Measurements from ENCODE around the gene EMILIN2.
A peak's percentile ranks its signal among the peaks of the same experiment; 100 is the strongest.
"Not testable (repeated sequence)": the region's sequence is repeated elsewhere in the genome, so short reads cannot be mapped to it uniquely, and the experiment has no call there.

The EMILIN2 gene

DNA sequence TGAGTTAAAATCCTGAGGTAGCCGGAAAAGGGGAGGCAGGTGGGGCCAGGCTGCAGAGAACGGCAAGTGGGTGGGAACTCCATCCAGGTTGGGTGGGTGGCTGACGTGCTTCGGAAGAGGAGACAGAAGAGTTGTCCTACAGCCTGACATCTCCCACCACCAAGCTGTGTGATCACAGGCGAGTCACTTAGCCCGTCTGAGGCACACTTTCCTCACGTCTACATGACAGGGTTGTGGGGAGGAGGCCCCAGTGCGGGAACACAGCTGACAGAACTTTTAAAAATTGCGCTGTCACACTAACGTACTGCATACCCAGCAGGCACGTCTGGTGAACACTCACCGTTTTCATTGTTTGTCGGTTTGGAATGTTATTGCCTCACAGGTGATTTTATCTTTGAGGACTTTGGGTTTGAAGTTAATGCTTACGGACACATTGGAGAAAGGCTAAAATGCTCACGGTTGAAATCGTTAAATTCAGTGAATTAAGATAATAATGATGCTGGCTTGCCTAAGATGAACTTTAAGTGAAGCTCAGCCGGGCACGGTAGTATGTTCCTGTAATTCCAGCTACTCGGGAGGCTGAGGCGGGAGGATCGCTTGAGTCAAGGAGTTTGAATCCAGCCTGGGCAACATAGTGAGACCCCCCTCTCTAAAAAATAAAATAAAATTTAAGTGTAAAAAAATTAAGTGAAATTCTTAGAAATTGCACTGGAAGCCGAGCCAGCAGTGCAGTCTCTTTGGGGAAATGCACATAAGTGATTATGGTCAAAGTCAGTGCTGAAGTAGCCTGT lies 8.9 kb downstream of the EMILIN2 start:
- H3K4me2 ChIP-seq (ENCODE audit: low read length): peak overlapping the region; percentile 24
- no peak overlapping the region for H2AFZ ChIP-seq
- H3K27ac ChIP-seq: peak overlapping the region; percentile 99
- H3K4me3 ChIP-seq (ENCODE audit: low read depth, low read length): peak overlapping the region; percentile 44
- H3K4me1 ChIP-seq: peaks cover 66% of the 10 kb centered on the region
- H3K79me2 ChIP-seq: peaks cover 71% of the 10 kb centered on the region
- H3K36me3 ChIP-seq (ENCODE audit: control insufficient read depth, insufficient read depth, low read length): no peaks in the 10 kb centered on the region
- H3K27me3 ChIP-seq (ENCODE audit: control insufficient read depth, insufficient read depth, low read length): no peaks in the 10 kb centered on the region
- peak overlapping the region; percentile 42 for H3K9ac ChIP-seq
- TF ChIP-seq, protein P1, sequence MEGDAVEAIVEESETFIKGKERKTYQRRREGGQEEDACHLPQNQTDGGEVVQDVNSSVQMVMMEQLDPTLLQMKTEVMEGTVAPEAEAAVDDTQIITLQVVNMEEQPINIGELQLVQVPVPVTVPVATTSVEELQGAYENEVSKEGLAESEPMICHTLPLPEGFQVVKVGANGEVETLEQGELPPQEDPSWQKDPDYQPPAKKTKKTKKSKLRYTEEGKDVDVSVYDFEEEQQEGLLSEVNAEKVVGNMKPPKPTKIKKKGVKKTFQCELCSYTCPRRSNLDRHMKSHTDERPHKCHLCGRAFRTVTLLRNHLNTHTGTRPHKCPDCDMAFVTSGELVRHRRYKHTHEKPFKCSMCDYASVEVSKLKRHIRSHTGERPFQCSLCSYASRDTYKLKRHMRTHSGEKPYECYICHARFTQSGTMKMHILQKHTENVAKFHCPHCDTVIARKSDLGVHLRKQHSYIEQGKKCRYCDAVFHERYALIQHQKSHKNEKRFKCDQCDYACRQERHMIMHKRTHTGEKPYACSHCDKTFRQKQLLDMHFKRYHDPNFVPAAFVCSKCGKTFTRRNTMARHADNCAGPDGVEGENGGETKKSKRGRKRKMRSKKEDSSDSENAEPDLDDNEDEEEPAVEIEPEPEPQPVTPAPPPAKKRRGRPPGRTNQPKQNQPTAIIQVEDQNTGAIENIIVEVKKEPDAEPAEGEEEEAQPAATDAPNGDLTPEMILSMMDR (IDR thresholded peaks at IDR 0.05): no peak
- no peaks in the 10 kb centered on the region for H3K9me3 ChIP-seq (ENCODE audit: control insufficient read depth, low read length)

DNA sequence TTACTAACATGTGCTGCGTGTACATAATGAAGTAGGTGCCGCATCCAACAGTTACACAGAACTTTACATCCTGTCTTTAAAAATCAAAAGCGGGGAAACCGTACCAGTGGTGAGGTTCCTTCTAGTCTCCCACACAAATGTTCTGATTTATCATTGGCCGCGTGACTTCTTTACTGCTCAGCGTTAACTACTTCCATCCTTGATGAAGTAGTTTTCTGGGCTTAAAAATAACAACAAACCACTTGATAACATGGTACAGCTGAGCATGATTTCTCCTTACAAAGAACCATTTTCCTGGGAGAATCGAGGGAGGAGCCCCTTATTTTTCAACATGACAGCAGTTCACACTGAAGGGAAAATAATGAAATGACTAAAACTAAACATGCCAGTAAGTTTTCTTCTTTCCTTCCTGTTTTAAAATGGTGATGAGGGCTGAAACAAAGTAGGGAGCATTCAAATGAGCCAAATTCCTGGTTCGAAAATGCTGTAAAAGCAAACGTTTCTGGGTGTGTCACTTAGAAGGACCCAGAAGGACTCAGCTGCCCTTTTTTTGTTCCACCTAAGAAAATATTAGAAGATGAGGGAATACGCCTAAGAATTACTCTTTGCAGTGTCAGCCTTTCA lies 9.9 kb downstream of the EMILIN2 start:
- Histone ChIP-seq H3K4me3 (ENCODE audit: low read depth, low read length) (peak overlapping the region; percentile 44), H3K9me3 (ENCODE audit: control insufficient read depth, low read length) (no peaks in the 10 kb centered on the region), H3K4me2 (ENCODE audit: low read length) (peak overlapping the region; percentile 11), H2AFZ (no peak overlapping the region), H3K9ac (peak overlapping the region; percentile 3), H3K4me1 (peaks cover 61% of the 10 kb centered on the region), H3K79me2 (peaks cover 63% of the 10 kb centered on the region), H3K27ac (peak overlapping the region; percentile 99), H3K27me3 (ENCODE audit: control insufficient read depth, insufficient read depth, low read length) (no peaks in the 10 kb centered on the region), H3K36me3 (ENCODE audit: control insufficient read depth, insufficient read depth, low read length) (no peaks in the 10 kb centered on the region)
- TF ChIP-seq, protein P1 (IDR thresholded peaks at IDR 0.05): no peak

DNA sequence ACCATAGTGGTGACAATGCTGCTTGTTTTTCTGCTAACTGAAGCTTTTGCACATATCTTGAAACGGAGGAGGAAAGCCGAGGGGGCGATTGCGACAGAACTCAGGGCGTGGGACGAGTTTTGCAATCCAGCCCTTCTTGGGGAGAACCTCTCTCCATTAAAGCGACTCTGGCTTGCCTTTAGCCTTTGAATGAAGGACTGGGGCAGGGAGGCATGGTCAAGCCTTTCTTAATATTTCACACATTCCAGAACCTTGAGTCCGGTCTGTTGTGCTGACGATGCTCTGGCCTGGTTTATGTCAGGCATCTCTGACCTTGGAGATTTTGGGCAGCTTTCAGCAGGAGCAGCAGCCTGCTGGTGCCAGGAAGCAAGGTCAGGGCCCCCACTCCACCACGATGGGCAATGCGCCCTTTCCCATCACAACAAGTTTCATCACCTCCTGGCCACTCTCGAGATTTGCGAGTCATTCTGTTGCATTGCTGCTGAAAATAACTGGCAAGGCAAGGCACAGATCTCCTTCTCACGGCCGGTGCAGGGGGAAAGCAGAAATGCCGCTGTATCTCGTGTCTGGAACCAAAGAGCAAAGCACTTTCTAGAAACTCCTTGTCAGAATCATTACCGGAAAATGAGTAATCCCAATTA lies 10.8 kb downstream of the EMILIN2 start:
- Histone ChIP-seq H3K4me3 (ENCODE audit: low read depth, low read length) (peak overlapping the region; percentile 6), H3K4me1 (peaks cover 51% of the 10 kb centered on the region), H3K27ac (peak overlapping the region; percentile 99), H3K9ac (no peak overlapping the region), H3K4me2 (ENCODE audit: low read length) (peak overlapping the region; percentile 11), H3K79me2 (peaks cover 60% of the 10 kb centered on the region), H3K27me3 (ENCODE audit: control insufficient read depth, insufficient read depth, low read length) (no peaks in the 10 kb centered on the region), H3K9me3 (ENCODE audit: control insufficient read depth, low read length) (no peaks in the 10 kb centered on the region), H2AFZ (no peak overlapping the region), H3K36me3 (ENCODE audit: control insufficient read depth, insufficient read depth, low read length) (no peaks in the 10 kb centered on the region)
- TF ChIP-seq, protein P1 (IDR thresholded peaks at IDR 0.05): no peak

DNA sequence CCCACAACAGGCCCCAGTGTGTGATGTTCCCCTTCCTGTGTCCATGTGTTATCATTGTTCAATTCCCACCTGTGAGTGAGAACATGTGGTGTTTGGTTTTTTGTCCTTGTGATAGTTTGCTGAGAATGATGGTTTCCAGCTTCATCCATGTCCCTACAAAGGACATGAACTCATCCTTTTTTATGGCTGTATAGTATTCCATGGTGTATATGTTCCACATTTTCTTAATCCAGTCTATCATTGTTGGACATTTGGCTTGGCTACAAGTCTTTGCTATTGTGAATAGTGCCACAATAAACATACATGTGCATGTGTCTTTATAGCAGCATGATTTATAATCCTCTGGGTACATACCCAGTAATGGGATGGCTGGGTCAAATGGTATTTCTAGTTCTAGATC lies 13.6 kb downstream of the EMILIN2 start:
- H2AFZ ChIP-seq; H3K27ac ChIP-seq; H3K36me3 ChIP-seq (ENCODE audit: control insufficient read depth, insufficient read depth, low read length); H3K4me2 ChIP-seq (ENCODE audit: low read length); H3K9me3 ChIP-seq (ENCODE audit: control insufficient read depth, low read length); H3K27me3 ChIP-seq (ENCODE audit: control insufficient read depth, insufficient read depth, low read length); H3K9ac ChIP-seq; H3K4me3 ChIP-seq (ENCODE audit: low read depth, low read length): not testable (repeated sequence)
- peaks cover 23% of the 10 kb centered on the region for H3K4me1 ChIP-seq
- H3K79me2 ChIP-seq: peaks cover 50% of the 10 kb centered on the region

DNA sequence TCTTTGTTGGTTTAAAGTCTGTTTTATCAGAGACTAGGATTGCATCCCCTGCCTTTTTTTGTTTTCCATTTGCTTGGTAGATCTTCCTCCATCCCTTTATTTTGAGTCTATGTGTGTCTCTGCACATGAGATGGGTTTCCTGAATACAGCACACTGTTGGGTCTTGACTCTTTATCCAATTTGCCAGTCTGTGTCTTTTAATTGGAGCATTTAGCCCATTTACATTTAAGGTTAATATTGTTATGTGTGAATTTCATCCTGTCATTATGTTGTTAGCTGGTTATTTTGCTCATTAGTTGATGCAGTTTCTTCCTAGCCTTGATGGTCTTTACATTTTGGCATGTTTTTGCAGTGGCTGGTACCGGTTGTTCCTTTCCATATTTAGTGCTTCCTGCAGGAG lies 17.2 kb downstream of the EMILIN2 start:
- not testable (repeated sequence) for H3K4me3 ChIP-seq (ENCODE audit: low read depth, low read length); H2AFZ ChIP-seq; H3K27me3 ChIP-seq (ENCODE audit: control insufficient read depth, insufficient read depth, low read length); H3K4me1 ChIP-seq; H3K4me2 ChIP-seq (ENCODE audit: low read length); H3K36me3 ChIP-seq (ENCODE audit: control insufficient read depth, insufficient read depth, low read length); H3K9ac ChIP-seq; H3K9me3 ChIP-seq (ENCODE audit: control insufficient read depth, low read length)
- Histone ChIP-seq H3K79me2 (peaks cover 62% of the 10 kb centered on the region), H3K27ac (peak overlapping the region; percentile 12)

DNA sequence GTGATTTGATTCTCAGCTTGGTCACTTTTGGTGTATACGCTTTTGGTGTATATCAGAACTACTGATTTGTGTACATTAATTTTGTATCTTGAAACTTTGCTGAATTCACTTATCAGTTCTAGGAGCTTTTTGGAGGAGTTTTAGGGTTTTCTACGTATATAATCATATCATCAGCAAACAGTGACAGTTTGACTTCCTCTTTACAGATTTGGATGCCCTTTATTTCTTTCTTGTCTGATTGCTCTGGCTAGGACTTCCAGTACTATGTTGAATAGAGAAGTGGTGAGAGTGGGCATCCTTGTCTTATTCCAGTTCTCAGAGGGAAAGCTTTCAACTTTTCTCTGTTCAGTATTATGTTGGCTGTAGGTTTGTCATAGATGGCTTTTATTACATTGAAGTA lies 19.7 kb downstream of the EMILIN2 start:
- peak overlapping the region; percentile 13 for H3K27ac ChIP-seq
- not testable (repeated sequence) for H3K36me3 ChIP-seq (ENCODE audit: control insufficient read depth, insufficient read depth, low read length); H3K9me3 ChIP-seq (ENCODE audit: control insufficient read depth, low read length); H3K4me3 ChIP-seq (ENCODE audit: low read depth, low read length); H3K4me2 ChIP-seq (ENCODE audit: low read length); H3K9ac ChIP-seq; H3K27me3 ChIP-seq (ENCODE audit: control insufficient read depth, insufficient read depth, low read length); H2AFZ ChIP-seq
- H3K4me1 ChIP-seq: peaks cover 20% of the 10 kb centered on the region
- peaks cover 66% of the 10 kb centered on the region for H3K79me2 ChIP-seq

Data from parathyroid adenoma (tissue), 2 donors.